Superior temporal gyrus (tissue), 1 donor: ENCODE results near the gene PTCD2.
"Not testable (repeated sequence)": the region's sequence is repeated elsewhere in the genome, so short reads cannot be mapped to it uniquely, and the experiment has no call there.

ENCODE experiments used
- DNase-seq: peaks from one replicate; pipeline ENCODE4 v3.0.0-alpha.2; 2016; ENCODE audit errors: extremely low spot score

PTCD2 gene

DNA sequence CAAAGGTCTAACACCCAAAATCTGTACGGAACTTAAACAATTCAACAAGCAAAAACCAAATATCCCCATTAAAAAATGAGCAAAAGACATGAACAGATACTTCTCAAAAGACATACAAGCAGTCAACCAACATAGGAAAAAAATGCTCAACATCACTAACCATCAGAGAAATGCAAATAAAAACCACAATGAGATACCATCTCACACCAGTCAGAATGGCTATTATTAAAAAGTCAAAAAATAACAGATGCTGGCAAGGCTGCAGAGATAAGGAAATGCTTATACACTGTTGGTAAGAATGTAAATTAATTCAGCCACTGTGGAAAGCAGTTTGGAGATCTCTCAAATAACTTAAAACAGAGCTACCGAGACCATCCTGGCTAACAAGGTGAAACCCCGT is 22.0 kb upstream of the PTCD2 start:
- not testable (repeated sequence) for DNase-seq

GRCh38 chr5:72298711-72299110 is 21.5 kb upstream of the PTCD2 start:
- DNase-seq: no peak

DNA sequence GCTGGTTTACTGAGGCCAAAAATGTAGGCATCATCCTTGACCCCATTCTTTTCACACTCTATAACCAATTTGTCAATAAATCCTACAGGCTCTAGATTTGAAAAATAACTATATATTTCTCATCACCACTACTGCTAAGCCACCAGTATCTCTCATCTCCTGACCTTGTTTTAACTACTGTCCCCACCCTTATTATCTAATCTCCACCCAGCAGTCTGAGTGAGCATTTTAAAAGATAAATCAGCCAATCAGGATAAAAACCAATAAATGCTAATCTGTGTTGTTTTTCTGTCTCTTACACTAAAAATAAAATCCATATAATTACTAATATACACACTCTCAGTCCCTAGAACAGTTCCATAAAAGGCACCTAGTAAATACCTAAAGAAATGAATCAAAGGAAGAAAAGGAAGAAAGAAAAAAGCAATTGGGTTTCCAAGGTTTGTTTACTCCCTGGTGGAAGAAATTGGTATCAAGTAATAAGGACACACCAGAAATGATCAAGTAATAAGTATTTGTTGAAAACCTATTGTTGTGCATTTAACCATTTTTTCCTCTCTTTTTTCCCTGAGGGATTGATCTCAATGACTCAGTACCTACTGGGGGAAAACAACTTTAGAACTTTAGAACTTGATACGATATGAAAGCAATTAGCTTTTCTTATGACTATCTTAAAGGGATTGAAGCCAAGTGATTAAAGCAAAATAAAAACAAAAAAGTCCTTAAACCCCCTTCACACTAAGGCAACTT is 19.4 kb upstream of the PTCD2 start:
- no peak for DNase-seq

DNA sequence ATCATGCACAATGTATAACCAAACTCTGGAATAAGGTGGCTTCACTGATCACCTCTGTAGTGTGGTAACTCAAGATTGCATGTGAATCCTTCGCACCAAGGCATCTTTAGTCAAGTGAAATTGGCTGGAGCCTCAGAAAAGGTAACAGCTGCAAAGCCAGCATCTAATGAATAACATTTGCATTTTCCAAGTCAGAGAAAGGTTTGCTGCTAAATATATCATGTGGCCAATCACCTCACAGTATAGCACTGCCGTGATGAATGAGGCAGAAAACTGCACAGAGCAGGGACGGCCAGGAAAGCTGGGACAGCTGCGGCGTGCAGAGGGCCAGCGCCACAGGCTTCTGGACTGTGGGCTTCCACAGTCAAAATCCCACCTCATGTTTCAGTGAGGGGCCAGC is 18.6 kb upstream of the PTCD2 start:
- no peak for DNase-seq

GRCh38 chr5:72302171-72302570 is 18.0 kb upstream of the PTCD2 start:
- DNase-seq: no peak

DNA sequence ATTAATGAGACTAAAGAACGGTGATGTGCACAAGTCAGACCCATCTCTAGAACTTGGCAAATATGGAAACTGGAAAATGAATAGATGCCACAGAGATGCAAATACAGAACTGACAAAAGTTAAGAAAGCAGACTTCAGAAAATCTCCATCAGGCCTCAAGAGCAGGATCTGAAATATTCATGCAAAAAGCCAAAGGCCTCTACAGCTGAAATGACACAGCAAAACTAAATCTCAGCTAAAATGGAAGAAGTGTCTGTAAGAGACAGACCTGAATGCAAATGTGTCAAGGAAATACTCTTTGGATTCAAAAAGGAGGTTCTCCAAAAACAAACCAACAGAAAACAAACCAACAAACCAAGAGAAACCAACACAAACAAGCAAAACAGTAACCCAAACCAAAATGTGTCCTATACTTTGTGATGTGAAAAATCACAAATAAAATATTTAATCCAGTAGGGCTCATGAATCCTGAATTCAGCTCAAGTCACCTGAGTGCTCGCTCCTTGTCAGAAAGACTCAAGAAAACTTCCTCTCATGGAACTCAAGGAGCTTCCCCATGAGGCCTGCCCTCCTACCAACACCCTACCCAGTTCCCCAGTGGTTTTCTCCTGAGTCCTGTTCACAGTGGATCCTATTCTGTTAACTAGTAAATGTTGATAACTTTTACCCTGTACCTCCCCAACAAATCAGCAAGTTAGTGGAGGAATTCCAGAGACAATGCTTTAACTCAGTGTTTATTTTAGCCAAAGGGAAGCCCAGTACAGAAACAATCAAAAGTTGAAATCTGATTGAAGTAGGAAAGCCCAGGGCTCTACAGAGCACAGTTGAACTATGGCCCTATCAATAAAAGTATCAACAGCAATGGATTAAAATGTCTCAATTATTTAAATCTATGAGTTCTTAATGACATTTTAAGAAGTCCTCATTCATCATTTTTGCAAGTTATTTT is 14.7 kb upstream of the PTCD2 start:
- DNase-seq: no peak

GRCh38 chr5:72307573-72307967 is 12.6 kb upstream of the PTCD2 start:
- peak; percentile 60 for DNase-seq

DNA sequence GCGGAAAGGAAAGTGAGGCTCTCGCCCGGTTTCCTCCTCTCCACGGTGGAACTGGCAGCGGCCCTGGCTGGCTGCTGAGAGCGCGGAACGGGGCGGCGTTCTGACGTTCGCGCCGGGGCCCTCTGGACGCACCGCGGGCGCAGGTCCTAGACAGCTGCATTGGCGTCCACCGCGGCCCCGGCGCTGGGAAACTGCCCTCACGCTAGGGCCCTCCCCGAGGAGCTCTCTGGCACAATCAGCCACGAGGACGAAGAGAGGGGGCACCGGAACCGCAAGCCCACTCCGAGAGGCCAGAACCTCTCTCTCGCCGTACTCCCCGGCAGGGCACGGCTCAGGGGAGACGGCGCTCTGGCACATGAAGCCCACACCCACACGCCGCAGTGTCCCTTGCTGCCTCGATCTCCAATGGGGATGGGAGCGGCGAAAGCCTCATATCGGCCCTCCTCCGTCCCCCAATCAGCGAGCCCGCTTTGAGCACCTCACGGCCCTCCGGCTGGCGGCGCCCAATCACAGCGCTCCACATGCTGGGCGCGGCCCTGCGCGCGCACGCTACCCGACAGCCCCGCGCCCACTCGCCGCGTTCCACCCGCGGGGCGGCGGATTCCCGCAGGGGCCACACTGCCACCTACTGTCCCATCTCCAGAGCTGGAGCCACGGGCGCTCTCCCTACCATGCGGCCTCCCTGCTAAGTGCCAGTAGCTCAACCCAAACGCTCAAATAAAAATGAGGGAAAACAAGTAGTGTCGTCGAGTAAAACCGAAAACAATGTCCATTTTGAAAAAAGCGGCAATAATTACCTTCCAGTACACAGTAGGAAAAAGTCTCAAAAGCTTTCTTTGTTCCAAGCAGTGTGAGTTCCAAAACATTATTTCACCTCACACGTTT is 12.0 kb upstream of the PTCD2 start:
- peak; percentile 98 for DNase-seq

GRCh38 chr5:72308853-72309191 is 11.4 kb upstream of the PTCD2 start:
- no peak for DNase-seq

DNA sequence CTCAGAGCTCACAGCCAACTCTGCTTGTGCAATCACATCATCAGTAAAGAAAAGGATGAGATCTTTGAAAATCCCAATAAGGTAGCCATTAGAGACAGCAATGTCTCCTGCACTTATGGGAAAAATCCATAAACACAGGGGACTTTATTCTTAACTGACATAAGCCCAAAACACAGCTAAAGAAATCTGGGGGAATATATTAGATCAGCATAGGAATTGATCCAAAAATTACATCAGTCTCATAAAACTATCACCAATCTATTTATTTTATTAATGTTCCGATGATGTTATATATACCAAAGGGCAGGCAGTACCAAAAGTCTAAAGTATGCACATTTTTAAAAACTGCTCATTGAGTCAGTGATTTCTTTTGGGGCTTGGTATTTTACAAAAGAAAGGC is 7.0 kb upstream of the PTCD2 start:
- no peak for DNase-seq

DNA sequence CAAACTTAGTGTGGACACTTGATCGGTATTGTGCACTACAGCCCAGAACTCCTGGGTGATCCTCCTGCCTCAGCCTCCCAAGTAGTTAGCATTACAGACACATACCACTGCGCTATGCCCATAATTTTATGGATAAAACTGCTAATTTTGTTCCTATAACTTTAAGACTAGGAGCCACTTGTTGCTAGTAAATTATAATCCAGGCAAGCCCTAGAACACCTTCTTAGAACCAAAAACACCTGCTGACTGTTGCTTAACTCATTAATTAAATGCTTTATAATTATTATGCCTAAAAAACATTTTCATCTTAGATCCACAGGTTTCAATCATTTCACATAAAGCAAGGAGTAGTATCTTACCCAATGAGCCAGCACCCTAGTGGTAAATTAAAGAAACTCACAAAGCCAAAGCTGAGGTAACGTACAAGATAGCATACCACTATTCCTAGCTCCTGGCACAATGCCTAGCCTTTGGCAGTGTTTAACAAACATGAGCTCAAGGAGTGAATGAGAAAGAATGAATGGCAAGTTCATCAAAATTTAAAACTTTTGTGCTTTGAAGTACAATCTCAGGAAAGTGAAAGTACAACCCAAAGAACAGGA is 5.5 kb upstream of the PTCD2 start:
- no peak for DNase-seq

DNA sequence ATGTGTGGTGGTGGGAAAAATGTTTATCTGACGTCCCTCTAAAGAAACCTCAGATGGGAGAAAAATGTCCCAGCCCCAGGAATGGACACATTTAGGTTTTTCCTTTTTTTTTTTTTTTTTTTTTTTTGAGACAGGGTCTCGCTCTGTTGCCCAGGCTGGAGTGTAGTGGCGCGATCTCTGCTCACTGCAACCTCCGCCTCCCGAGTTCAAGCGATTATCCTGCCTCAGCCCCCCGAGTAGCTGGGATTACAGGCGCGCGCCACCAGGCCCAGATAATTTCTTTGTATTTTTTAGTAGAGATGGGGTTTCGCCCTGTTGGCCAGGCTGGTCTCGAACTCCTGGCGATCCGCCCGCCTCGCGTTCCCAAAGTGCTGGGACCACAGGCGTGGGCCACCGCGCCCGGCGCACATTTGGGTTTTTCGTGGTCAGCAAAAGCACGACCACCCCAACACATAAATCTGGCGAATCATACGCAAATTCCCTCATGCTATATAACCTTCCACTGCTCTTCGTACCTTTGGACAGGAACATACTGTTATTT is 668 bp upstream of the PTCD2 start:
- DNase-seq: not testable (repeated sequence)

- DNase-seq: no peak
Observed at GRCh38 chr5:72324189-72324825, 4.1 kb downstream of the PTCD2 start.

GRCh38 chr5:72325566-72326305 is 5.6 kb downstream of the PTCD2 start:
- DNase-seq: peak; percentile 62

DNA sequence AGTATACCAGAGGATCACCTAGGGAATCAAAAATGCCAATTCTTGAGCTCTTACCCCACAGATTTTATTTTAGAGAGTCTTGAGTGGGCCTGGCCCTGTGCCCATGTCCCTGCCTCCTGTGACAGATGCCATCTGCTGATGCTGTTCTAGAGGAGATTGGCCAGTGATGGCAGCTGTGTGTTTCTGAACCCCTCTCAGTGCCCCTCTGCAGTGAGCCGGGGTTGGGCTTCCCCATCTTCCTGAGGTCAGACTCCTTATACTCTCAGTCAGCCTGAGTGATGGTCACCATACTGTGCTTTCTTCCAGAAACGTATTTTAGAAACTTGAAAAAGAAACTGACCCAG is 6.1 kb downstream of the PTCD2 start:
- no peak for DNase-seq

DNA sequence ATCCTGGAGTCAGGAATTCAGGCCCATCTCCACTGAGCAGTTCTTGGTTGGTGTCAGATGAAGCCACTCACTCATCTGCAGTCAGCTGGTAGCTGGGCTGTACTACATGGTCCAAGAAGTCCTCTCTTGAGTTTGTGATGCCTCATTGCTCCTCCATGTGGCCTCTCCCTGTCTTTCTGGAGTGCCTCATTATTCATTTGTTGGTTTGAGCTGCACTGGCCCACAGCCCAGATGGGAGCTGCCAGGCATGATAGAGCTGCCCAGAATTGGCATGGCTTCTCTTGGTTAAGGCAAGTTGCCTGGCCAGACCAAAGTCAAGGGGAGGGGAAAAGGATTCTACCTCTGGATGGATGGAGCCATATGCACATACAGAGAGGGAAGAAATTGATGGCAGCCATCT is 8.0 kb downstream of the PTCD2 start:
- peak; percentile 83 for DNase-seq

GRCh38 chr5:72330712-72331111 is 10.5 kb downstream of the PTCD2 start:
- DNase-seq: no peak

DNA sequence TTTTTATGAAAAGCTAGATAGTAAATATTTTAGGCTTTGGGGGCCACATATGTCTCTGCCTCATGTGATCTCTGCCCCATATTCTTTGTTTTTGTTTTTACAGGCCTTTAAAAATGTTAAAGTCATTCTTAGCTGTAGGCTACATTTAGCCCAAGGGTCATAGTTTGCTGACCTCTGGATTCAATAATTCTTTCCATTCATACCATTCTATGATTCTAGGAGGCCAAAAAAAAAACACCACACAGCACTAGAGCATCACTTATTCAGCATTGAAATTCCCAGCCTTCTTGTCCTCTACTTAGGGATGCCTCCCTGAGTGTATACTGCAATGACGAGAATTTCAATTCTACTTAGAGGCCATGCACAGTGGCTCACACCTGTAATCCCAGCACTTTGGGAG is 17.0 kb downstream of the PTCD2 start:
- DNase-seq: no peak

- no peak for DNase-seq
Observed at GRCh38 chr5:72338689-72339209, 18.6 kb downstream of the PTCD2 start.

DNA sequence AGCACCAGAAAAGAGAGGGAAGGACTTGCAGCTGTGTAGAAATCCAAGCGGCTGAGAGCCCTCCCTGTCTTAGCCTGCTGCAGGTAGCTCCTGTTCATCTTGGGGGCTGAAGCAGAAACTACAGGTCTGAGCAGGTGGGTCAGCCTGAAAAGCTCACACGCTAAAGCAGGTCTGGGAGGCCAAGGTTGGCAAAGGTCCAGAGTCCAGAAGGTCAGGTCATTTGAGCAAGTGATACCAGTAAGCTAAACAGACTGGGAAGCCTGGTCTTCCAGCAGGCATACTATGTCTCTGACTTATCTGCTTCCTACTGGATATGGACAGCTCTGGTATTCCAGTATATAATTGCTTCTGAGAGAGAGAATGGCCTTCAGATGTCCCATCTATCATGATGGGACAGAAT is 26.2 kb downstream of the PTCD2 start:
- no peak for DNase-seq
